Neuronal stem cell (in vitro differentiated cells): ENCODE measurements around the gene ATP13A4.

Experiments used
- DNase-seq: peaks from one replicate; pipeline ENCODE4 v3.0.0-alpha.2; 2013; ENCODE audit warnings: low spot score
- H2AFZ ChIP-seq: one replicate; pipeline ENCODE4 v1.6.1; 2013; ENCODE audit warnings: mild to moderate bottlenecking, low read length, inconsistent platforms
- H2AK5ac ChIP-seq: 2 replicates; pipeline ENCODE4 v1.6.1; 2013; ENCODE audit warnings: low read depth, mild to moderate bottlenecking, inconsistent platforms, low read length, moderate library complexity, mixed read lengths
- H2BK120ac ChIP-seq: 2 replicates; pipeline ENCODE4 v1.6.1; 2013; ENCODE audit warnings: low read depth, mild to moderate bottlenecking, inconsistent platforms, low read length, moderate library complexity, mixed read lengths
- H2BK12ac ChIP-seq: one replicate; pipeline ENCODE4 v1.6.1; 2013; ENCODE audit warnings: low read length, inconsistent platforms
- H2BK15ac ChIP-seq: 2 replicates; pipeline ENCODE4 v1.6.1; 2013; ENCODE audit warnings: mild to moderate bottlenecking, low read length, inconsistent platforms, mixed read lengths
- H2BK5ac ChIP-seq: one replicate; pipeline ENCODE4 v1.6.1; 2013; ENCODE audit warnings: inconsistent platforms, mild to moderate bottlenecking, low read length, moderate library complexity
- H3K14ac ChIP-seq: one replicate; pipeline ENCODE4 v1.6.1; 2013; ENCODE audit warnings: low read length, inconsistent platforms
- H3K18ac ChIP-seq: 2 replicates; pipeline ENCODE4 v1.6.1; 2013; ENCODE audit warnings: low read length, inconsistent platforms
- H3K23ac ChIP-seq: 2 replicates; pipeline ENCODE4 v1.6.1; 2013; ENCODE audit warnings: low read depth, mild to moderate bottlenecking, mixed read lengths, low read length, inconsistent platforms; ENCODE audit not compliant: poor library complexity
- H3K27ac ChIP-seq: replicated peaks from 3 replicates; pipeline ENCODE4 v1.5.1; 2013; ENCODE audit warnings: low read length, inconsistent platforms
- H3K27me3 ChIP-seq, 3 experiments: 2 replicates each; pipeline ENCODE4 v1.6.1; 2013; ENCODE audit warnings: low read length in 3 of 3, mild to moderate bottlenecking in 2 of 3, inconsistent platforms in 1 of 3, low read depth in 1 of 3, mixed read lengths in 1 of 3, moderate library complexity in 1 of 3; ENCODE audit not compliant: control insufficient read depth in 3 of 3, insufficient read depth in 3 of 3
- H3K36me3 ChIP-seq, 2 donors: replicated peaks in 1 of 2; 2 replicates each; pipeline ENCODE4 v1.6.1; 2013; ENCODE audit warnings: low read length in 2 of 2; ENCODE audit not compliant: control insufficient read depth in 2 of 2, insufficient read depth in 2 of 2
- H3K4ac ChIP-seq: 2 replicates; pipeline ENCODE4 v1.6.1; 2013; ENCODE audit warnings: inconsistent platforms, mild to moderate bottlenecking, low read length, moderate library complexity
- H3K4me1 ChIP-seq, 2 donors: 1 replicate in 1 of 2; 2 replicates in 1 of 2; pipeline ENCODE4 v1.6.1; 2013; ENCODE audit warnings: low read length in 2 of 2, low read depth in 1 of 2; ENCODE audit not compliant: control insufficient read depth in 2 of 2, insufficient read depth in 1 of 2
- H3K4me2 ChIP-seq: one replicate; pipeline ENCODE4 v1.6.1; 2013; ENCODE audit warnings: mild to moderate bottlenecking, low read length, inconsistent platforms; ENCODE audit not compliant: insufficient read depth, poor library complexity, severe bottlenecking
- H3K4me3 ChIP-seq, 2 donors: 2 replicates each; pipeline ENCODE4 v1.5.1; 2013; ENCODE audit warnings: low read length in 2 of 2, mild to moderate bottlenecking in 2 of 2, inconsistent platforms in 1 of 2, moderate library complexity in 1 of 2
- H3K79me1 ChIP-seq: one replicate; pipeline ENCODE4 v1.6.1; 2013; ENCODE audit warnings: low read depth, mild to moderate bottlenecking, inconsistent platforms, low read length, moderate library complexity
- H3K9ac ChIP-seq: one replicate; pipeline ENCODE4 v1.6.1; 2013; ENCODE audit warnings: mild to moderate bottlenecking, low read depth, low read length, inconsistent platforms; ENCODE audit not compliant: poor library complexity
- H3K9me3 ChIP-seq, 2 donors: replicated peaks in 1 of 2; 2 replicates each; pipeline versions ENCODE3 to v1.6.1; 2013; ENCODE audit warnings: low read length in 2 of 2, mild to moderate bottlenecking in 2 of 2, inconsistent platforms in 1 of 2, low read depth in 1 of 2, mixed read lengths in 1 of 2, moderate library complexity in 1 of 2; ENCODE audit not compliant: control insufficient read depth in 2 of 2, insufficient read depth in 1 of 2
- H4K8ac ChIP-seq: one replicate; pipeline ENCODE4 v1.6.1; 2013; ENCODE audit warnings: low read depth, mild to moderate bottlenecking, inconsistent platforms, low read length, moderate library complexity
- H4K91ac ChIP-seq: one replicate; pipeline ENCODE4 v1.6.1; 2013; ENCODE audit warnings: low read length, low read depth, mild to moderate bottlenecking, inconsistent platforms; ENCODE audit not compliant: poor library complexity
- WGBS, 2 donors: extraction: QIAGEN DNeasy Blood & Tissue Kit; methylation state at CpG; one replicate each; pipeline ENCODE4 v1.1.7; 2013; ENCODE audit warnings: missing lambda C conversion rate in 2 of 2, mixed read lengths in 1 of 2; ENCODE audit not compliant: insufficient read length in 2 of 2, insufficient replicate concordance in 1 of 2; ENCODE audit errors: extremely low coverage in 2 of 2; 5-methylcytosine and 5-hydroxymethylcytosine counted together

ATP13A4 gene

GRCh38 chr3:193483988-193484539 lies 70.6 kb downstream of the ATP13A4 start:
- no peak overlapping the region for H2BK15ac ChIP-seq
- no peaks in the 10 kb centered on the region for H3K36me3 ChIP-seq
- H3K14ac ChIP-seq, result no peak overlapping the region
- H2AK5ac ChIP-seq, result no peak overlapping the region
- no CpG with 5 or more reads among the region's 1 CpG for WGBS, 2 donors
- H3K4me1 ChIP-seq, result no peaks in the 10 kb centered on the region
- H2BK12ac ChIP-seq, result no peak overlapping the region
- no peak overlapping the region for H3K27ac ChIP-seq
- no peak overlapping the region for H3K23ac ChIP-seq
- H3K9me3 ChIP-seq, result no peaks in the 10 kb centered on the region
- no peak overlapping the region for H3K18ac ChIP-seq
- no peaks in the 10 kb centered on the region for H3K27me3 ChIP-seq
- no peak overlapping the region for H2BK5ac ChIP-seq
- no peak overlapping the region for H4K8ac ChIP-seq
- no peak overlapping the region for H4K91ac ChIP-seq
- no peaks in the 10 kb centered on the region for H3K79me1 ChIP-seq
- no peak for DNase-seq
- no peak overlapping the region for H3K4me3 ChIP-seq
- no peak overlapping the region for H2BK120ac ChIP-seq
- H2AFZ ChIP-seq, result no peak overlapping the region
- no peak overlapping the region for H3K9ac ChIP-seq
- no peak overlapping the region for H3K4ac ChIP-seq
- H3K4me2 ChIP-seq, result no peak overlapping the region

GRCh38 chr3:193481436-193481835 lies 73.3 kb downstream of the ATP13A4 start:
- no CpG with 5 or more reads among the region's 1 CpG for WGBS, 2 donors
- Histone ChIP-seq H2BK15ac (no peak overlapping the region), H3K14ac (no peak overlapping the region), H3K18ac (no peak overlapping the region), H2AK5ac (no peak overlapping the region), H3K27me3 (no peaks in the 10 kb centered on the region), H2AFZ (no peak overlapping the region), H3K9me3 (no peaks in the 10 kb centered on the region), H4K8ac (no peak overlapping the region), H4K91ac (no peak overlapping the region), H2BK120ac (no peak overlapping the region), H3K4me2 (no peak overlapping the region), H3K79me1 (no peaks in the 10 kb centered on the region), H3K4ac (no peak overlapping the region), H3K4me1 (no peaks in the 10 kb centered on the region), H2BK5ac (no peak overlapping the region), H3K9ac (no peak overlapping the region), H3K36me3 (no peaks in the 10 kb centered on the region), H3K27ac (no peak overlapping the region), H2BK12ac (no peak overlapping the region), H3K4me3 (no peak overlapping the region), H3K23ac (no peak overlapping the region)
- DNase-seq, result no peak

- Histone ChIP-seq H3K4me2 (no peak overlapping the region), H3K27ac (no peak overlapping the region), H3K4me3 (no peak overlapping the region), H3K79me1 (no peaks in the 10 kb centered on the region), H3K9me3 (no peaks in the 10 kb centered on the region), H2AFZ (no peak overlapping the region), H2BK120ac (no peak overlapping the region), H3K27me3 (no peaks in the 10 kb centered on the region), H3K36me3 (no peaks in the 10 kb centered on the region), H3K4ac (no peak overlapping the region), H2BK5ac (no peak overlapping the region), H3K18ac (no peak overlapping the region), H4K91ac (no peak overlapping the region), H4K8ac (no peak overlapping the region), H3K4me1 (no peaks in the 10 kb centered on the region), H3K14ac (no peak overlapping the region), H3K23ac (no peak overlapping the region), H2BK15ac (no peak overlapping the region), H3K9ac (no peak overlapping the region), H2AK5ac (no peak overlapping the region), H2BK12ac (no peak overlapping the region)
- no CpG with 5 or more reads among the region's 4 CpGs for WGBS, 2 donors
- no peak for DNase-seq
These were observed 80.2 kb downstream of the ATP13A4 start for GRCh38 chr3:193474446-193474845.

- no peak overlapping the region for H2BK15ac ChIP-seq
- H3K14ac ChIP-seq, result no peak overlapping the region
- no peak for DNase-seq
- H3K23ac ChIP-seq, result no peak overlapping the region
- no peak overlapping the region for H3K4me2 ChIP-seq
- no peaks in the 10 kb centered on the region for H3K9me3 ChIP-seq
- no peaks in the 10 kb centered on the region for H3K36me3 ChIP-seq
- H2BK5ac ChIP-seq, result no peak overlapping the region
- H3K27me3 ChIP-seq, result no peaks in the 10 kb centered on the region
- H3K4ac ChIP-seq, result no peak overlapping the region
- H3K79me1 ChIP-seq, result no peaks in the 10 kb centered on the region
- peak overlapping the region in 1 of 2 donors; percentile 65 for H3K4me3 ChIP-seq
- H2BK12ac ChIP-seq, result no peak overlapping the region
- no peak overlapping the region for H3K9ac ChIP-seq
- no peak overlapping the region for H3K18ac ChIP-seq
- H2AFZ ChIP-seq, result no peak overlapping the region
- no peaks in the 10 kb centered on the region for H3K4me1 ChIP-seq
- H4K91ac ChIP-seq, result no peak overlapping the region
- no peak overlapping the region for H4K8ac ChIP-seq
- H3K27ac ChIP-seq, result no peak overlapping the region
- H2BK120ac ChIP-seq, result no peak overlapping the region
- no CpG with 5 or more reads among the region's 6 CpGs for WGBS, 2 donors
- no peak overlapping the region for H2AK5ac ChIP-seq
These were observed 84.0 kb downstream of the ATP13A4 start for GRCh38 chr3:193470710-193471109.
